Measurements from ENCODE around the gene SCO1.

DNA sequence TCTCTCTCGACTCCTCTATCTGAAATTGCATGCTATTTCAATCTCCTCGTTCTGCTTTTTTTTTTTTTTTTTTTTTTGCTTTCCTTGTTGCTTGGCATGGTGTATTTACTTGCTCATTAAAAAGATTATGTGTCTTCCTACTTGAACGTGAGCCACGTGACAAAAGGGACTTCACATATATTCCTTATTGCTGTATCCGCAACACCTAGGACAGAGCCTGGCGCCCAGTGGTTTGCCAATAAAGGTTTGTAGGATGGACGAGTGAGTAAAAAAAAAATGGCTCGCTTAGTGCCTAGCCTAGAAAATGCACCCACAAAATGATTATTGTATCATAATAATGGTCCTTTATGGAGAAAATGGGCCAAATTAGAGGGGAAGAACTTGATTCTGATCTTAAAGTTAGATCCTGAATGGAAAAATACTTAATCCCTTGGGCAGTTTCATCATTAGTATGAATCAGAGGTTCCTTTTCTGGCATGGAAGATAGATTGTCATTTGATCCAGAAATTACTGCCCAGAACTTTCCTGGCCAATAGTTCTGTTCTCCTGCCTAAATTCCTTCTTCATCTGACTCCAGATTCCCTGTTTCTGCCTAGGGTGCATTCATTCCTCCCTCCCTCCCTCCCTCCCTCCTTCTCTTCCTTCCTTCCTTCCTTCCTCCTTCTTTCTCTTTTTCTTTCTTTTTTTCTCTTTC, 46.1 kb upstream of the SCO1 start:
- no peak for TF ChIP-seq POLR2A (IDR thresholded peaks at IDR 0.05; ENCODE audit: low read length)
- no peak for TF ChIP-seq GATA1 (IDR thresholded peaks at IDR 0.05; ENCODE audit: low read depth, low read length)
